H9 (cell line): ENCODE measurements around the gene MGAT5B. TPM values are rescaled to one million over a fixed set of nuclear protein-coding genes. Genes with fewer than 3 reads are reported as not detected.

Experiments used
- DNase-seq: peaks from one replicate; pipeline ENCODE4 v3.0.0-alpha.2; 2017
- H2AFZ ChIP-seq: one replicate; pipeline ENCODE4 v1.6.1; 2013; ENCODE audit warnings: mild to moderate bottlenecking, low read length, control low read depth, moderate library complexity
- H2AK5ac ChIP-seq: 2 replicates; pipeline ENCODE4 v1.6.1; 2013; ENCODE audit warnings: low read length, control low read depth, mixed read lengths; ENCODE audit not compliant: insufficient read length
- H2BK120ac ChIP-seq: one replicate; pipeline ENCODE4 v1.6.1; 2013; ENCODE audit warnings: low read depth, mild to moderate bottlenecking, low read length, control low read depth, inconsistent platforms; ENCODE audit not compliant: poor library complexity, severe bottlenecking
- H2BK12ac ChIP-seq: 2 replicates; pipeline ENCODE4 v1.6.1; 2013; ENCODE audit warnings: low read length, control low read depth, mixed read lengths, low read depth; ENCODE audit not compliant: insufficient read length
- H2BK15ac ChIP-seq: 2 replicates; pipeline ENCODE4 v1.6.1; 2013; ENCODE audit warnings: low read depth, low read length, control low read depth
- H2BK20ac ChIP-seq: one replicate; pipeline ENCODE4 v1.6.1; 2013; ENCODE audit warnings: low read depth, mild to moderate bottlenecking, low read length, control low read depth, inconsistent platforms; ENCODE audit not compliant: poor library complexity, severe bottlenecking
- H2BK5ac ChIP-seq: 2 replicates; pipeline ENCODE4 v1.6.1; 2013; ENCODE audit warnings: low read length, control low read depth, mixed read lengths; ENCODE audit not compliant: insufficient read length
- H3K14ac ChIP-seq: 2 replicates; pipeline ENCODE4 v1.6.1; 2013; ENCODE audit warnings: low read length, control low read depth; ENCODE audit not compliant: insufficient read depth
- H3K18ac ChIP-seq: 2 replicates; pipeline ENCODE4 v1.6.1; 2013; ENCODE audit warnings: low read depth, mild to moderate bottlenecking, mixed read lengths, low read length, control low read depth; ENCODE audit not compliant: insufficient read length
- H3K23ac ChIP-seq: 2 replicates; pipeline ENCODE4 v1.6.1; 2013; ENCODE audit warnings: low read length, control low read depth, mixed read lengths, low read depth; ENCODE audit not compliant: insufficient read length
- H3K23me2 ChIP-seq: 2 replicates; pipeline ENCODE4 v1.6.1; 2013; ENCODE audit warnings: low read depth, mild to moderate bottlenecking, mixed read lengths, low read length, control low read depth; ENCODE audit not compliant: insufficient read length, poor library complexity, severe bottlenecking
- H3K27ac ChIP-seq: 2 replicates; pipeline ENCODE4 v1.5.1; 2013; ENCODE audit warnings: low read length, control low read depth, mixed read lengths, low read depth; ENCODE audit not compliant: insufficient read length
- H3K27me3 ChIP-seq: 2 replicates; pipeline ENCODE4 v1.6.1; 2013; ENCODE audit warnings: low read length, control low read depth, inconsistent platforms; ENCODE audit not compliant: insufficient read depth
- H3K4ac ChIP-seq: 2 replicates; pipeline ENCODE4 v1.6.1; 2013; ENCODE audit warnings: low read depth, mild to moderate bottlenecking, control low read depth, inconsistent platforms, low read length, moderate library complexity
- H3K4me1 ChIP-seq: 2 replicates; pipeline ENCODE4 v1.6.1; 2013; ENCODE audit warnings: low read length, control low read depth, inconsistent platforms; ENCODE audit not compliant: insufficient read depth
- H3K4me2 ChIP-seq: 2 replicates; pipeline ENCODE4 v1.6.1; 2013; ENCODE audit warnings: low read length, control low read depth, mixed read lengths; ENCODE audit not compliant: insufficient read length, insufficient read depth
- H3K56ac ChIP-seq: 2 replicates; pipeline ENCODE4 v1.6.1; 2013; ENCODE audit warnings: low read depth, mild to moderate bottlenecking, mixed read lengths, low read length, control low read depth; ENCODE audit not compliant: insufficient read length
- H3K79me1 ChIP-seq: 2 replicates; pipeline ENCODE4 v1.6.1; 2013; ENCODE audit warnings: low read depth, mild to moderate bottlenecking, moderate library complexity, low read length, control low read depth, inconsistent platforms; ENCODE audit not compliant: insufficient read depth, poor library complexity, severe bottlenecking
- H3K79me2 ChIP-seq: 2 replicates; pipeline ENCODE4 v1.6.1; 2013; ENCODE audit warnings: low read length, control low read depth, inconsistent platforms; ENCODE audit not compliant: insufficient read depth
- H3K9ac ChIP-seq: 2 replicates; pipeline ENCODE4 v1.6.1; 2013; ENCODE audit warnings: low read length, control low read depth, mixed read lengths; ENCODE audit not compliant: insufficient read length; ENCODE audit errors: extremely low read depth
- H3K9me3 ChIP-seq: one replicate; pipeline ENCODE4 v1.6.1; 2013; ENCODE audit warnings: low read depth, low read length, inconsistent platforms; ENCODE audit not compliant: control insufficient read depth
- H3T11ph ChIP-seq: one replicate; pipeline ENCODE4 v1.6.1; 2013; ENCODE audit warnings: mild to moderate bottlenecking, low read length, control low read depth, inconsistent platforms
- H4K20me1 ChIP-seq: one replicate; pipeline ENCODE4 v1.6.1; 2013; ENCODE audit not compliant: control insufficient read depth, insufficient read length, insufficient read depth
- H4K5ac ChIP-seq: 2 replicates; pipeline ENCODE4 v1.6.1; 2013; ENCODE audit warnings: low read depth, mild to moderate bottlenecking, mixed read lengths, low read length, control low read depth; ENCODE audit not compliant: insufficient read length
- H4K8ac ChIP-seq: replicated peaks from 2 replicates; pipeline ENCODE4 v1.6.1; 2013; ENCODE audit warnings: low read length, control low read depth, mixed read lengths, low read depth; ENCODE audit not compliant: insufficient read length
- H4K91ac ChIP-seq: 2 replicates; pipeline ENCODE4 v1.6.1; 2013; ENCODE audit warnings: low read depth, mild to moderate bottlenecking, moderate library complexity, mixed read lengths, low read length, control low read depth; ENCODE audit not compliant: insufficient read length
- H3K27ac Mint-ChIP-seq, 3 experiments: 2 replicates in 2 of 3; 3 replicates in 1 of 3; pipeline ENCODE4 v1.8.0; 2020 to 2021; ENCODE audit warnings: mixed read lengths in 3 of 3, mild to moderate bottlenecking in 1 of 3, moderate library complexity in 1 of 3
- H3K27me3 Mint-ChIP-seq: 2 replicates; pipeline ENCODE4 v1.8.0; 2021; ENCODE audit warnings: low read depth, mild to moderate bottlenecking, moderate library complexity, mixed read lengths
- H3K36me3 Mint-ChIP-seq, 3 experiments: 2 replicates in 2 of 3; 3 replicates in 1 of 3; pipeline ENCODE4 v1.8.0; 2020 to 2021; ENCODE audit warnings: low read depth in 3 of 3, mixed read lengths in 3 of 3; ENCODE audit not compliant: insufficient read depth in 1 of 3
- H3K4me1 Mint-ChIP-seq, 2 experiments: 2 replicates each; pipeline ENCODE4 v1.8.0; 2020; ENCODE audit warnings: mixed read lengths in 2 of 2
- H3K4me3 Mint-ChIP-seq, 2 experiments: 2 replicates in 1 of 2; 3 replicates in 1 of 2; pipeline ENCODE4 v1.8.0; 2020 to 2021; ENCODE audit warnings: mild to moderate bottlenecking in 2 of 2, mixed read lengths in 2 of 2, moderate library complexity in 1 of 2
- H3K9me3 Mint-ChIP-seq, 2 experiments: 2 replicates in 1 of 2; 3 replicates in 1 of 2; pipeline ENCODE4 v1.8.0; 2020; ENCODE audit warnings: mild to moderate bottlenecking in 2 of 2, mixed read lengths in 2 of 2, moderate library complexity in 1 of 2
- CTCF ChIP-seq: fragments of 200-600 bp; sonication (generic); conservative IDR thresholded peaks from 3 replicates; pipeline ENCODE4 v1.8.0; 2021; ENCODE audit warnings: antibody characterized with exemption, mild to moderate bottlenecking
- WGBS: extraction: QIAGEN DNeasy Blood & Tissue Kit; methylation state at CpG from one replicate; pipeline ENCODE4 v1.1.7; 2013; ENCODE audit warnings: missing lambda C conversion rate, low lambda C conversion rate, mixed read lengths; ENCODE audit not compliant: insufficient read length; ENCODE audit errors: extremely low coverage; 5-methylcytosine and 5-hydroxymethylcytosine counted together
- total RNA-seq: library from RNA; stranded (reverse); gene quantifications from 2 replicates; pipeline ENCODE4 v1.2.1, GENCODE V29; 2021

The MGAT5B gene
- total RNA-seq, 1 experiment from 2014 or later: 4.9 TPM

GRCh38 chr17:76889323-76889722, 21.1 kb downstream of the MGAT5B start:
- H3K27me3 Mint-ChIP-seq: peaks cover 2% of the 10 kb centered on the region; the same call in 1 of the 2 replicates
- no peak overlapping the region for H2AFZ ChIP-seq
- no peak overlapping the region for H2BK15ac ChIP-seq
- WGBS: no CpG with 5 or more reads among the region's 5 CpGs
- no peak overlapping the region for H2AK5ac ChIP-seq
- no peaks in the 10 kb centered on the region for H3K79me2 ChIP-seq
- H3T11ph ChIP-seq: no peak overlapping the region
- no peak overlapping the region for H3K9ac ChIP-seq
- no peak overlapping the region for H2BK12ac ChIP-seq
- H3K4ac ChIP-seq: no peak overlapping the region
- no peak for TF ChIP-seq CTCF
- no peaks in the 10 kb centered on the region for H3K23me2 ChIP-seq
- no peak overlapping the region for H2BK120ac ChIP-seq
- no peaks in the 10 kb centered on the region for H3K79me1 ChIP-seq
- no peaks in the 10 kb centered on the region for H3K27me3 ChIP-seq
- no peak overlapping the region for H2BK5ac ChIP-seq
- no peaks in the 10 kb centered on the region for H3K9me3 ChIP-seq
- H3K14ac ChIP-seq: no peak overlapping the region; the same call in 1 of the 2 replicates
- no peak overlapping the region for H3K18ac ChIP-seq
- no peak overlapping the region for H3K27ac Mint-ChIP-seq
- no peak overlapping the region for H4K5ac ChIP-seq
- H3K23ac ChIP-seq: no peak overlapping the region
- no peak overlapping the region for H3K4me3 Mint-ChIP-seq
- peaks cover 2 to 5% (median 4%) of the 10 kb centered on the region in 3 experiments; a peak in 3 of 7 replicates for H3K36me3 Mint-ChIP-seq
- no peak for DNase-seq
- no peak overlapping the region for H3K27ac ChIP-seq
- peaks cover under 1 to 4% of the 10 kb centered on the region in 2 experiments; a peak in 3 of 5 replicates for H3K9me3 Mint-ChIP-seq
- H2BK20ac ChIP-seq: no peak overlapping the region
- no peaks in the 10 kb centered on the region for H4K20me1 ChIP-seq
- peaks cover 7% of the 10 kb centered on the region; the same call in 1 of the 2 replicates for H3K4me1 ChIP-seq
- no peak overlapping the region for H3K4me2 ChIP-seq
- peaks cover 12 to 31% of the 10 kb centered on the region in 2 experiments for H3K4me1 Mint-ChIP-seq
- H4K91ac ChIP-seq: no peak overlapping the region
- H3K56ac ChIP-seq: no peak overlapping the region
- no peak overlapping the region for H4K8ac ChIP-seq
